ENCODE data around the gene ZNF679.

DNA sequence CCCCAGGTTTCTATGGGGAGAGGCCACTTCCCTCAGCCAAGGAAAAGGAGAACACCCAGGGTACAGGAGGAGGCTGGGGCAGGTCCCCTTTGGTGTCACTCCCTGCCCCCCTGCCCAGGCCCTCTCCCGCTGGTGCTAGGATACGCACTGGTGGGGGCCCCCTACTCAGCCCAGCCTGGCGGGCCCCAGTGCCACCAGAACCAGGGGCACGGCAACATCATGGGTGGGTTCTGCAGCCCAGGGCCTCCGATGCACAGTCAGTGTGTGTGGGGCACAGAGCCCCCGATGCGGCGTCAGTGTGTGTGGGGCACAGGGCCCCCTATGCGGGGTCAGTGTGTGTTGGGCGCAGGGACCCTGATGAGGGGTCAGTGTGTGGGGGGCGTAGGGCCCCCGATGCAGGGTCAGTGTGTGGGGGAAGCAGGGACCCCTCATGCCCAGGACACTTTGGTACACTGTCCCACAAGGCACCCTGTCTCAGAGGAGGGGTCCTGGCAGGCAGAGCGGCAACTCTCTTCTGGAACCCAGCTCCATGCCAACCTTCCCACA is 44.4 kb upstream of the ZNF679 start:
- TF ChIP-seq, protein P1, sequence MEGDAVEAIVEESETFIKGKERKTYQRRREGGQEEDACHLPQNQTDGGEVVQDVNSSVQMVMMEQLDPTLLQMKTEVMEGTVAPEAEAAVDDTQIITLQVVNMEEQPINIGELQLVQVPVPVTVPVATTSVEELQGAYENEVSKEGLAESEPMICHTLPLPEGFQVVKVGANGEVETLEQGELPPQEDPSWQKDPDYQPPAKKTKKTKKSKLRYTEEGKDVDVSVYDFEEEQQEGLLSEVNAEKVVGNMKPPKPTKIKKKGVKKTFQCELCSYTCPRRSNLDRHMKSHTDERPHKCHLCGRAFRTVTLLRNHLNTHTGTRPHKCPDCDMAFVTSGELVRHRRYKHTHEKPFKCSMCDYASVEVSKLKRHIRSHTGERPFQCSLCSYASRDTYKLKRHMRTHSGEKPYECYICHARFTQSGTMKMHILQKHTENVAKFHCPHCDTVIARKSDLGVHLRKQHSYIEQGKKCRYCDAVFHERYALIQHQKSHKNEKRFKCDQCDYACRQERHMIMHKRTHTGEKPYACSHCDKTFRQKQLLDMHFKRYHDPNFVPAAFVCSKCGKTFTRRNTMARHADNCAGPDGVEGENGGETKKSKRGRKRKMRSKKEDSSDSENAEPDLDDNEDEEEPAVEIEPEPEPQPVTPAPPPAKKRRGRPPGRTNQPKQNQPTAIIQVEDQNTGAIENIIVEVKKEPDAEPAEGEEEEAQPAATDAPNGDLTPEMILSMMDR (IDR thresholded peaks at IDR 0.05): no peak
- no peak for TF ChIP-seq POLR2A (IDR thresholded peaks at IDR 0.05)

All from ovary (tissue), 3 donors.